Subcutaneous adipose tissue (tissue), 4 donors: ENCODE measurements around the gene AGBL1. TPM values are rescaled to one million over a fixed set of nuclear protein-coding genes. Genes with fewer than 3 reads are reported as not detected.

ENCODE experiments used
- total RNA-seq, 4 donors: library from RNA; depleted of rRNA; stranded (reverse); fragments of >200 nt; gene quantifications; one replicate each; pipeline ENCODE4 v1.1.0, GENCODE V29; 2016
- TF ChIP-seq, protein P1 (sequence below): fragments of 450-650 bp; IDR thresholded peaks from one replicate; pipeline ENCODE4 v1.5.1; 2016; ENCODE audit warnings: low read depth, mild to moderate bottlenecking, control low read depth, antibody characterized with exemption, moderate library complexity

The AGBL1 gene
- total RNA-seq, 4 donors from 2014 or later, result not detected

- TF ChIP-seq, protein P1, sequence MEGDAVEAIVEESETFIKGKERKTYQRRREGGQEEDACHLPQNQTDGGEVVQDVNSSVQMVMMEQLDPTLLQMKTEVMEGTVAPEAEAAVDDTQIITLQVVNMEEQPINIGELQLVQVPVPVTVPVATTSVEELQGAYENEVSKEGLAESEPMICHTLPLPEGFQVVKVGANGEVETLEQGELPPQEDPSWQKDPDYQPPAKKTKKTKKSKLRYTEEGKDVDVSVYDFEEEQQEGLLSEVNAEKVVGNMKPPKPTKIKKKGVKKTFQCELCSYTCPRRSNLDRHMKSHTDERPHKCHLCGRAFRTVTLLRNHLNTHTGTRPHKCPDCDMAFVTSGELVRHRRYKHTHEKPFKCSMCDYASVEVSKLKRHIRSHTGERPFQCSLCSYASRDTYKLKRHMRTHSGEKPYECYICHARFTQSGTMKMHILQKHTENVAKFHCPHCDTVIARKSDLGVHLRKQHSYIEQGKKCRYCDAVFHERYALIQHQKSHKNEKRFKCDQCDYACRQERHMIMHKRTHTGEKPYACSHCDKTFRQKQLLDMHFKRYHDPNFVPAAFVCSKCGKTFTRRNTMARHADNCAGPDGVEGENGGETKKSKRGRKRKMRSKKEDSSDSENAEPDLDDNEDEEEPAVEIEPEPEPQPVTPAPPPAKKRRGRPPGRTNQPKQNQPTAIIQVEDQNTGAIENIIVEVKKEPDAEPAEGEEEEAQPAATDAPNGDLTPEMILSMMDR, result no peak
Measured at GRCh38 chr15:86082619-86083380, 3.1 kb downstream of the AGBL1 start.

GRCh38 chr15:86087808-86088207 lies 8.1 kb downstream of the AGBL1 start:
- TF ChIP-seq, protein P1, result no peak

GRCh38 chr15:86089422-86089821 lies 9.8 kb downstream of the AGBL1 start:
- TF ChIP-seq, protein P1, result no peak

- TF ChIP-seq, protein P1, result no peak
Measured at GRCh38 chr15:86101818-86102217, 22.1 kb downstream of the AGBL1 start.

DNA sequence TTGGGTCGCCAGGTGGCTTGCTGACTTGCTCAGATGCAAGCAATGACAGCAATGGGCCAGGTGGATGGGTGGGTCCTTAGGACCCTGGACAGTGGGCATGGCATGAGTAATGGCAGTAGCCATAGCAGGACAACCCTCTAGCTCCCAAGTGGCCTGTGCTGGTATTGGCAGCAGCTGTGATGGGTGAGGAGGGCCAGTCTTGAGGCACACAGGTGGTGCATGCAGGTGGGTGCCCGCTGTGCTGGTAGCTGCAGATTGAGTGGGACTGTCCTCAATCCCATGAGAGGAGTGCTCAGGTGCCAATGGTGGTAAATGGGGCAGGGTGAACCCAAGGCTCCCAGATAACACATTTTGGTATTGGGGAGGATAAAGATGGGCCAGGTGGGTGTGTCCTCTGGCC lies 24.2 kb downstream of the AGBL1 start:
- TF ChIP-seq, protein P1, result no peak

DNA sequence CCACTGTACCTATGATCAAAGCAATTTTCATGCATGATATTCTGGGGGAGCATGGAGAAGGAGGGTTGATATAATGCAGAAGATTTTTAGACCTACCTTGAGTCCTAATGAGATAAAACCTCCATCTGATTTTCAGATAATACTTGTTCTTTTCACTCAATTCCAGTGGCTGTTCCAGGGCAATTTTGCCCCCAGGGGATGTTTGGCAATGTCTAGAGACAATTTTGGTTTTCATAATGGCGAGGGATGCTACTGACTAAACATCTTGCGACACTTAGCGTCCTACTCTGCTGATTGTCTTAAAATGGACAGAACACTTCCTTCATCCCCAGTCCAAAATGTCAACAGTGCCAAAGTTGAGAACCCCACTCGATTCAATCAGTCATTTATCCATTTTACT lies 26.6 kb downstream of the AGBL1 start:
- TF ChIP-seq, protein P1, result no peak

GRCh38 chr15:86115145-86115801 lies 35.6 kb downstream of the AGBL1 start:
- TF ChIP-seq, protein P1, result no peak
